Natural killer cell (primary cell): ENCODE measurements around the gene ZNF484. TPM values are rescaled to one million over a fixed set of nuclear protein-coding genes. Genes with fewer than 3 reads are reported as not detected.

ENCODE experiments used
- ATAC-seq, 3 donors: fragments of 150-1000 bp in 2 of 3; fragments of 200-7000 bp in 1 of 3; cut with Tn5 transposase; 1 replicate in 1 of 3; 2 replicates in 2 of 3; pipeline ENCODE4 v1.10.0; 2021; ENCODE audit warnings: mild to moderate bottlenecking in 2 of 3, moderate library complexity in 2 of 3
- DNase-seq, 2 donors: peaks; one replicate each; pipeline versions ENCODE4 v3.0.0 to v3.0.0-alpha.2; 2013 to 2021; ENCODE audit warnings: mixed read lengths in 1 of 2
- H3K27ac ChIP-seq: one replicate; pipeline ENCODE4 v1.5.1; 2013; ENCODE audit warnings: mild to moderate bottlenecking, low read length
- H3K27me3 ChIP-seq: one replicate; pipeline ENCODE4 v1.6.1; 2013; ENCODE audit warnings: low read length; ENCODE audit not compliant: control insufficient read depth, insufficient read depth
- H3K36me3 ChIP-seq: one replicate; pipeline ENCODE4 v1.6.1; 2013; ENCODE audit warnings: low read length; ENCODE audit not compliant: control insufficient read depth, insufficient read depth
- H3K4me1 ChIP-seq: one replicate; pipeline ENCODE4 v1.6.1; 2013; ENCODE audit warnings: low read length; ENCODE audit not compliant: control insufficient read depth, insufficient read depth
- H3K4me3 ChIP-seq: one replicate; pipeline ENCODE4 v1.5.1; 2013; ENCODE audit warnings: low read length
- H3K9me3 ChIP-seq: one replicate; pipeline ENCODE4 v1.6.1; 2013; ENCODE audit warnings: low read length; ENCODE audit not compliant: control insufficient read depth, insufficient read depth
- H3K27ac Mint-ChIP-seq, 2 donors: one replicate each; pipeline ENCODE4 v1.8.0; 2022; ENCODE audit warnings: mild to moderate bottlenecking in 2 of 2, mixed read lengths in 2 of 2, moderate library complexity in 1 of 2
- H3K27me3 Mint-ChIP-seq, 2 donors: one replicate each; pipeline ENCODE4 v1.8.0; 2022; ENCODE audit warnings: low read depth in 2 of 2, mixed read lengths in 2 of 2
- H3K36me3 Mint-ChIP-seq: one replicate; pipeline ENCODE4 v1.8.0; 2022; ENCODE audit warnings: mixed read lengths
- H3K4me1 Mint-ChIP-seq, 2 donors: one replicate each; pipeline ENCODE4 v1.8.0; 2022; ENCODE audit warnings: mixed read lengths in 2 of 2
- H3K4me3 Mint-ChIP-seq: one replicate; pipeline ENCODE4 v1.8.0; 2022; ENCODE audit warnings: mild to moderate bottlenecking, moderate library complexity, mixed read lengths
- H3K9me3 Mint-ChIP-seq, 2 donors: one replicate each; pipeline ENCODE4 v1.8.0; 2022; ENCODE audit warnings: mixed read lengths in 2 of 2
- CTCF ChIP-seq: fragments of 200-600 bp; IDR thresholded peaks from one replicate; pipeline ENCODE4 v1.8.0; 2022; ENCODE audit warnings: antibody characterized with exemption
- WGBS: methylation state at CpG from one replicate; pipeline ENCODE4 v1.1.7; 2013; ENCODE audit warnings: missing lambda C conversion rate; ENCODE audit not compliant: insufficient coverage; 5-methylcytosine and 5-hydroxymethylcytosine counted together
- intact Hi-C: fragments of 100-400 bp; cut with micrococcal nuclease; formaldehyde crosslinking; loops from one replicate; pipeline ENCODE4 v1.14.2; 2022
- total RNA-seq, 4 donors: library from RNA; stranded (reverse); fragments of 120-200 nt in 1 of 4; gene quantifications; one replicate each; pipeline versions ENCODE4 v1.2.3 to v1.2.4, GENCODE V29; 2013 to 2022

Gene ZNF484
- total RNA-seq, result 10 to 100 TPM; 14.1 to 19.5 (median 16.2) TPM
- total RNA-seq (2013), result 48.2 TPM

- H3K9me3 ChIP-seq, result no peaks in the 10 kb centered on the region
- Mint-ChIP-seq H3K9me3 (no peaks in the 10 kb centered on the region), H3K36me3 (peaks cover 10% of the 10 kb centered on the region), H3K4me3 (peak within 1 kb of the TSS; percentile 99), H3K4me1 (peaks cover 30 to 49% of the 10 kb centered on the region in 2 donors), H3K27ac (peak within 1 kb of the TSS; percentile 97 to 100), H3K27me3 (no peaks in the 10 kb centered on the region)
- H3K27me3 ChIP-seq, result no peaks in the 10 kb centered on the region
- peak within 1 kb of the TSS; percentile 87 for H3K27ac ChIP-seq
- H3K4me3 ChIP-seq, result peak within 1 kb of the TSS; percentile 71
- peaks cover 3% of the 10 kb centered on the region for H3K36me3 ChIP-seq
- peak; percentile 92 to 100 for DNase-seq
- ATAC-seq, result peak; percentile 97 to 100 (median 99)
- whole genome bisulfite sequencing, result 18% methylated on average over 28 of the region's 28 CpGs
- no peak for TF ChIP-seq CTCF
- peaks cover 7% of the 10 kb centered on the region for H3K4me1 ChIP-seq
- intact Hi-C loops, result loop anchor here (1.0 to 10.0 kb wide), 3 partner anchors 112 to 207 kb away; partner anchors contain the start of gene IPPK
Measured at GRCh38 chr9:92877531-92878430, at the start of gene ZNF484. TSS of gene ZNF484 (minus strand) at chr9:92878038. CDS start at chr9:92875029, 3,009 bp downstream.

GRCh38 chr9:92920437-92920836 lies 42.6 kb upstream of the ZNF484 start:
- Mint-ChIP-seq H3K4me3 (no peak overlapping the region), H3K4me1 (no peaks in the 10 kb centered on the region), H3K36me3 (no peaks in the 10 kb centered on the region), H3K9me3 (no peaks in the 10 kb centered on the region), H3K27ac (no peak overlapping the region), H3K27me3 (peaks cover 6 to 10% of the 10 kb centered on the region in 2 donors)
- Histone ChIP-seq H3K4me1 (no peaks in the 10 kb centered on the region), H3K9me3 (no peaks in the 10 kb centered on the region), H3K27ac (no peak overlapping the region), H3K27me3 (no peaks in the 10 kb centered on the region), H3K4me3 (no peak overlapping the region), H3K36me3 (no peaks in the 10 kb centered on the region)
- TF ChIP-seq CTCF, result no peak
- WGBS, result 97% methylated on average over 1 of the region's 1 CpG
- DNase-seq (no peak), ATAC-seq (no peak)
- intact Hi-C loops, result no loop called here

- Mint-ChIP-seq H3K4me3 (no peak overlapping the region), H3K27me3 (peaks cover 13 to 19% of the 10 kb centered on the region in 2 donors), H3K9me3 (no peaks in the 10 kb centered on the region), H3K27ac (no peak overlapping the region), H3K36me3 (no peaks in the 10 kb centered on the region), H3K4me1 (no peaks in the 10 kb centered on the region)
- Histone ChIP-seq H3K4me3 (no peak overlapping the region), H3K4me1 (no peaks in the 10 kb centered on the region), H3K27me3 (peaks cover 2% of the 10 kb centered on the region), H3K9me3 (no peaks in the 10 kb centered on the region), H3K27ac (no peak overlapping the region), H3K36me3 (no peaks in the 10 kb centered on the region)
- ATAC-seq, result no peak
- TF ChIP-seq CTCF, result no peak
- DNase-seq, result no peak
- WGBS, result 21% methylated on average over 2 of the region's 2 CpGs
- intact Hi-C loops, result no loop called here
Measured at GRCh38 chr9:92917176-92917800, 39.5 kb upstream of the ZNF484 start.
